UCSD-AML1 (cell line): ENCODE measurements around the gene FEM1A.
"Not testable (repeated sequence)": the region's sequence is repeated elsewhere in the genome, so short reads cannot be mapped to it uniquely, and the experiment has no call there.

Source experiments
- DNase-seq: peaks from one replicate; lab custom pipeline; 2025; ENCODE audit not compliant: unreplicated experiment; lab: John Stamatoyannopoulos, UW

FEM1A gene

GRCh38 chr19:4845975-4846374, 54.4 kb downstream of the FEM1A start:
- DNase-seq, result not testable (repeated sequence)

GRCh38 chr19:4847190-4847973, 55.8 kb downstream of the FEM1A start:
- no peak for DNase-seq

GRCh38 chr19:4849019-4849418, 57.5 kb downstream of the FEM1A start:
- DNase-seq, result no peak
